ENCODE measurements around the gene S100Z.

Gene S100Z

DNA sequence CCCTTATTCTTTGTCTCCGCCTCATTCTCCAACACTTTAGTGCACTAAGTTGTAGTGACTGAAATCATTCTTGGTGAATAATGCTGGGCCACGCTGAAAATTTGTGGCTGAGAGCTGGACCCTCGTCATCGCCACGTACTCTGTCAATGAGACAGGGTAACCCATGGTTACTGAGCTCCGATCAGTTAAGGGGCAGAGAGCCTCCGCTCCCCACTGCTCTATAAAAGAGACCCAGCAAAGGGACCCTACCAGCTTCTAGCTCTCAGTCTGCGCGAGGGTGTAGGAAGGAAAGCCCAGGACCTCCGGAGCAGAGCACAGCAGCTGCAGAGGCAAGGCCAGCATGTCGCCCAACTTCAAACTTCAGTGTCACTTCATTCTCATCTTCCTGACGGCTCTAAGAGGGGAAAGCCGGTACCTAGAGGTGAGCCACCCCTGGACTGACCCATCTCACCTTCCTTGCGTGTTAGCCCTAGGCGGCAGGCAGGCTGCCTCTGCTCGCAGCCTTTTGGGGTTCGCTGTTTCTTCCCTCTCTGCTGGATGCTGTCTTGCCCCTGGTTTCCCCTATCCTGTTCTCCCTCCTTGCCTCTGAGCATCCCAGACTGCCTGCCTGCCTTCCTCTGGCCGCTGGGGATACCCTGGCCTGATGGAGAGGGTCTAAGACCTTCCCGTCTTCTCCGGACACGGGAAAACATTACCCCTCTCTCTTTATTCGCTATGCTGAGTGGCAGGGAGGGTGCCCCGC, 103.2 kb downstream of the S100Z start, which contains the start of gene CRHBP:
Gene CRHBP, plus strand, starts transcription at position 251 of the 742 bp plus-strand sequence. Its CDS starts 90 bp downstream, at position 341.
- no peak for DNase-seq (ENCODE audit: low read depth in 2 of 2)

DNA sequence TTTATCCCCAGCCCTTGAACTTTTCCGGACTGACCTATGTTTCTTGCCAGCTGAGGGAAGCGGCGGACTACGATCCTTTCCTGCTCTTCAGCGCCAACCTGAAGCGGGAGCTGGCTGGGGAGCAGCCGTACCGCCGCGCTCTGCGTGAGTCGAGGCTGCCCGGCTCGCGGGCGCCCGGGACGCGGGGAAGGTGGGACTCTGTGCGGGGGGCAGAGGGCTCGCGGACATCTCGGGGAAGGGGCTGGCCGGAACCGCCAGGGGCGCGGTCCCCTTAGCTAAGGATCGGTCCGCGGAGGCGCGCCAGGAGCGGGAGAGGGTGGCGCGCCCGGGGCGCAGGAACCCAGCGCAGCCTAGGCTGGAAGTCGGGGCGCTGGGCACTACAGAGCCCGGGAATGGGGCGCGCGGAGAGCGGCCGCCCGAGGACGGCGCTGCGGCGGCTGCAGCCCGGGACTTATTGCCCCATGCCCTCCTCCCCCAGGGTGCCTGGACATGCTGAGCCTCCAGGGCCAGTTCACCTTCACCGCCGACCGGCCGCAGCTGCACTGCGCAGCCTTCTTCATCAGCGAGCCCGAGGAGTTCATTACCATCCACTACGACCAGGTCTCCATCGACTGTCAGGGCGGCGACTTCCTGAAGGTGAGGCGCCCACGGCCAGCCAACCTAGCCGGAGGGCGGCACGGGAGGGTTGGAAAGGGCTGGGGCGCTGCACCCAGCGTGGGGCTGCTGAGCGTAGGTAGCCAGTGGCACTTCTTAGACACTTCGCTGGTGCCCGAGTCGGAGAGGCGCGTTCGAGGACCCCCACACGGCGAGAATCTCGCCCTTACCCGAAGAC, 104.0 kb downstream of the S100Z start:
- DNase-seq (ENCODE audit: low read depth in 2 of 2): no peak

DNA sequence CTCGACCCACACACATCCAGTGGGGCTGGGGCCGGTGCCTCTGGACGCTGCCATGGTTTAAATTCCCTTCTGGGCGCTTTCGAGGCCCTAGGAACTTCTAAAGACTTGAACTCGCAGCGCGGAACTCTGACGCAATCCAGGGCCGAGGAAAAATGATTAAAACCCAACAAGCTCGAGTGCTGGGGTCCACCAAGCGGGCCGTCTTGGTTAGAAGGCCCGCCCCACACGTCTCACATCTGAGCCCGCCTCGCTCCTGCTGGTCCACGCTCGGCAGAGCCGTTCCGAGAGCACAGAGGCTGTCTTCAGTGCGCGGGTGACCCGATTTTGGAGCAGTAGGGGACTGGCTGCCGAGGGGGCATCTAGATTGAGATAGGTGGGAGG, 104.6 kb downstream of the S100Z start:
- no peak for DNase-seq (ENCODE audit: low read depth in 2 of 2)

DNA sequence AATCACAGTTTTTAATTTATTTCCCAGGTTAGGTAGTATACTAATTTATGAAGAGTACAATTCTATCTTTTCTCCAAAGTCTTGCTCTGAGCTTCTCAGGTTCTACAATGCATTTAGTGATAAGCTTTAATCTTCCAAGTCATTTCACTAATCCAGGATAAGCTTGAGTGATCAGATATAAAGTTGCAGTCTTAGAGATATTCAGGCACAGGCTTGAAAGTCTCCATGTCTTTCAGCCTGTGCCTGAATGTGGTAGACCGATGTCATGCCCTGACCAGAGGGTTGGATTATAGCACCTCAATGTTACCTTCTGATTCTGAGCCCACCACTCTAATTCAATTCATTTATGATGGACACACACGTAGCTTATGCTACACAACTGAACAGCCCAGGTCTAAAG, 106.2 kb downstream of the S100Z start:
- no peak for DNase-seq (ENCODE audit: low read depth in 2 of 2)

DNA sequence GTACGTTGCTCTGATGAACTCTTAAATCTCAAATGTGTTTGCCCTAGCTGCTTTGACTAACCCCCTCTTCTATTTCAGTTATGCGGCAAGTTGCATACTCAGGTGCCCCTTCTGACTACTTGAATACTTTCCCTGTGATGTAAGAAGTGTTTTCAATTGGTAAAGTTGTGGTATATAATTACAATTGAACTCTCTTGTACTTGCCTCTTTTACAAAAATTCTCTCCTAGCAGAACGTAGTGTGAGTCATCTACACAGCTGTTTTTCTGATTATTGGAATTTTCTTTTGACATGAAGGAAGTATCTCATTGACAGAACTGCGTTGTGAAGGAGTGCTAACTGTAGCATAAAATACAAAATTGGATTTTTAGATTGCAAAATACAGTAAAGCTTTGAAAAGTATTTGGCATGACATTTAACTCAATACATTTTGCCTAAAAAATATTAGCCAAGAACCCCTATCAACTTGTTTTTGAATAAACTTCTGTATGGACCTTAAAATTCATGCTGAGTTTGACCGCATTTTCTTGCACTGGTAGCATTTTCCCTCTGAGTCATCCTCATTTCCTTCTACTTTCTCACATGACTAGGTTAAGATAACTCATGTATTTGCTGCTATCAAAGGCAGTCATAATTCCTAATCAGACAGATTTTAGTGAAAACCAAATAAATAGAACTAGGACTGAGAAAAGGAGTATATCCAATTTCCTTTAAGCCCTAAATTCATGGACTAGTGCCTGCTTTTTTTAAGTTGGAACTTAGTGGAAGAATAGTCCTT, 109.4 kb downstream of the S100Z start:
- DNase-seq (ENCODE audit: low read depth in 2 of 2): no peak

DNA sequence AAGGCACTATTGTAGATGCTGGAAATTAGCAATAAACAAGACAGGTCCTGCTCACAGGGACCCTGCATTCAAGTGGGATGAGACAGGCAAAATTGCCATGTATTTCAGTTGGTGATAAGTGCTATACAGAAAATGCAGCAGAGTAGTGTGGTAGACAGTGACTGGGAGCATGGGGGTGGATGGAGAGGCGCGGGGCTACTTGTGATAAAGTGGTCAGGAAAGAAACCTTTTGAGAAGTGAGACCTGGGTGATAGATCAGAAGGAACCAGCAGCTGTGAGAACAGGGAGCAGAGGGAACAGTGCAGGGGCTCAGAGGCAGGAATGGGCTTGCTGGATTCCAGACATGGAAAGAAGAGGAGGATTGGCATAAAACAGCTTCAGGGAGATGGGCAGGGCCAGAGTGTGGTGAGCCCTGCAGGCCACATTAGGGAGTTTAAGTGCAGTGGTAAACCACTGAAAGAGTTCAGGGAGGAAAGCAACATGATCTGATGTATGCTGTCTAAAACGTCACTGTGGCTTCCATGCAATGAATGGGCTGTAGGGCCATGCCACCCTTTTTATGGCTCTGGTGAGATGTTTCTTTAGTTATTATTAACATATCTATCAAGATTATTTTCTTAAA, 110.3 kb downstream of the S100Z start:
- no peak for DNase-seq (ENCODE audit: low read depth in 2 of 2)

DNA sequence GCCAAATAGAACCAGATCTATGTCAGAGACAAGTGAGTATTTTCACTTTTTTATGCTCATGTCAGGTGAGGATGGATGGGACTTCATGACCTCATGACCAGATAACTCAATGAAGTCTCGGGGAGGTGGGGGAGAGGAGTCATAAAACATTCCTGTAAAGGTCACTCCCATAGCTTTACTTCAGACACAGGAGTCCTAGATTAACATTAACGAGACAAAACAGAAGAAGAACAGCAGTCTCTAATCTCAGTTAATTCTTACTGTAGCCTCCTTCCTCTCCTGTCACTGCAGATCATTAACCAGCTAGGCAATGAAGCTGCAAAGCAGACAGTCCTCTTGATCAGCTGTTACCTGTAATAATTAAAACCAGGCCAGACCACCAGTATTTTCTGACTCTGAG, 114.2 kb downstream of the S100Z start:
- no peak for DNase-seq (ENCODE audit: low read depth in 2 of 2)

Data from stimulated activated CD4-positive, alpha-beta T cell treated with anti-CD3 and anti-CD28 coated beads, Interleukin-15, amount 100 ng/mL, for 48 hours (primary cell).